ENCODE measurements around the gene GPR132. TPM values are rescaled to one million over a fixed set of nuclear protein-coding genes. Genes with fewer than 3 reads are reported as not detected.

GPR132 gene
- total and polyA plus RNA-seq, 10 of the 15 experiments (the other 5 are each of a cell fraction or from before 2014, with no cell fraction given) = 1.9 to 49.3 (median 20.4) TPM

GRCh38 chr14:105045710-105046326, 19.4 kb downstream of the GPR132 start (continued):
- TF ChIP-seq NR2F1 (conservative IDR thresholded peaks at IDR 0.05) (peak; percentile 57), PAX8 (IDR thresholded peaks at IDR 0.05) (no peak), TBL1XR1 (IDR thresholded peaks at IDR 0.05; ENCODE audit: low read depth, low read length) (no peak; the same call in 1 of the 2 replicates), CEBPZ (IDR thresholded peaks at IDR 0.05; ENCODE audit: low read depth, low read length) (no peak), IRF4 (IDR thresholded peaks at IDR 0.05; ENCODE audit: low read depth, low read length) (no peak; the same call in 1 of the 2 replicates), JUNB (IDR thresholded peaks at IDR 0.05) (no peak), USF2 (IDR thresholded peaks at IDR 0.05; ENCODE audit: borderline replicate concordance, low read depth, low read length) (no peak), E2F8 (IDR thresholded peaks at IDR 0.05; ENCODE audit: low read depth, partially characterized antibody) (no peak), HDAC2 (IDR thresholded peaks at IDR 0.05) (no peak), CUX1 (IDR thresholded peaks at IDR 0.05; ENCODE audit: insufficient replicate concordance, low read depth, low read length) (no peak), ZNF384 (IDR thresholded peaks at IDR 0.05; ENCODE audit: borderline replicate concordance, low read depth, low read length) (no peak), ZSCAN29 (IDR thresholded peaks at IDR 0.05) (peak; percentile 29; the same call in 1 of the 2 replicates), RAD51 (IDR thresholded peaks at IDR 0.05) (no peak), EED (IDR thresholded peaks at IDR 0.05; ENCODE audit: low read depth) (no peak; the same call in 1 of the 2 replicates), MEF2A (IDR thresholded peaks at IDR 0.05; ENCODE audit: insufficient read depth, low read depth, low read length) (peak; percentile 69), BHLHE40 (IDR thresholded peaks at IDR 0.05; ENCODE audit: borderline replicate concordance in 1 of 2, low read depth in 2 of 2, low read length in 1 of 2) (peak; percentile 61 to 65; a peak in 3 of 4 replicates), RAD21 (IDR thresholded peaks at IDR 0.05; ENCODE audit: insufficient read depth, low read depth, low read length) (peak; percentile 91)
